DMS 273 (cell line): ENCODE data around the gene RPS14.

Source experiments
- DNase-seq: peaks from one replicate; lab custom pipeline; 2025; ENCODE audit not compliant: unreplicated experiment; lab: John Stamatoyannopoulos, UW

The RPS14 gene

DNA sequence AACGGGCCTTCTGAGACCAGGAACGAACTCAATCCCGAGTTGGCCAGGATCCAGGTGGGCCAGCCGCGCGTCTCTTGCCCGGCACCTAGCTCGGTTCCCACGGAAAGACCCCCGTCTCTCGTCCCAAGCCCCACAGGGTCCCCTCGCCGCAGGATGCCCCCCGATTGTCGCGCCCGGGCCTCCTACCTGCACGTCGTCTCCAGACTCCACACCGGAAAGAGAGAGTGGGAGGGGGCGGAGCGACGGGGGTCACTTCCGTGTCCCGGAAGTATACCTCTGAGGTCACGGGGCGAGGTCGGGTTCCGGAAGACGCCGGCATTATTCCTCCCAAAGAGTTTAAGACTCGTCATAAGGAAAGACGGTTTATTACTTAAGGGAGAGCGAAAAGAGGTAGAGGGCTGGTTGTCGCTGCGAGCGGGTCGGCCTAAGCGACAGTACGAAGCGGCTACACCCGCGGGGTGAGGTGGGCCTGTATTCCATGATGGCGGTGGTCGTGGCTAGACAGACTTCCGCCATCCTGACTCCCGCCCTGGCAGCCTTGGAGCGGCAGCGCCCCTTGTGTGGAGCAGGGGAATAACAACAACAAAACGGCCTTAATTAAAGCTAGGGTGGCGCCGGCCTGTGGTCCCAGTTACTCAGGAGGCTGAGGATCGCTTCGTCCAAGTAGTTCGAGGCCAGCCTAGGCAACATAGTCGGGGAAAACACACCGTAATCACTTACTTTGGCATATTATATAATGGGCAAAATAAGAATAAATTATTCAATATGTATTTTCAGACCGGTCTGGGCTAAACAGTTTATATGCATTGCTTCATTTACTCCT is at the start of gene RPS14:
Gene RPS14 (minus strand): TSS at position 223 of the 823 bp plus-strand sequence. CDS start 2,006 bp downstream, outside the sequence.
- DNase-seq = peak; percentile 97

DNA sequence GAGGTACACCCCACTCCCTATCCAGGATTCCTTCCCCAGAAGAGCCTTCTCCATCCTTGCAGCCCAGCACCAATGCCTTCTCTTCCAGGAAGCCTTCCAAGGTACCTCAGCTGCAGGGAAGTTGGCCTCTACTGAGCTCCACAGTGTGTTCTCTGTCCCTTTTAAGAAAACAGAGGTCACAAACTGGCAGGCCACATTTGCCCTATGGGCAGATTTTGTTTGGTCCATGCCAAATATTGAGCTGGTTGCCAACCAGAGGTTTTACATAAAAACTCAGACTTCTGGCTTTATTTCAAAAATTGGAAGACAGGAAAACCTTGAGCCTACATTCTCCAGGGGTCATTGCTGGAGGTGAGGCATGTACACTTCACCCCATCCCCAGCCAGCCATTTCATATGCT is 49.4 kb upstream of the RPS14 start:
- DNase-seq = no peak

DNA sequence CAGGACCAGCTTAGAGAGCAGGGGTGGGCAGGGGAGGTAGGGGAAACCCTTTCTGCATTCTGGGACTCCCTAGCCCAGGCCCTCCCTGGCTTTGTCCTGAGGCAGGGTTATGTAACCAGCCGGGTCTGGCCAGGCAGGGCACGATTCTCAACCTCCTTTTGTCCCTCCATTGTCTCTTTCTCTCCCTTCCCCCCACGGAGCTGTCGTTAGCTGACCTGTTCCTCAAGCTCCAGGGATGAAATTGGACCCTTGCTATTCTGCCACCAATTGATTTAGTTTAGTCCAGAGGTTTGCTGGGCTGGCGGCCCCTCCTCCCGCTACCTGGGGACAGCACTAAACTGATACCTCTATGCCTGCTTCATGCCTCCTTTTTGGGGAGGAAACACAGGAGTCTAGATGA is 49.0 kb upstream of the RPS14 start:
- DNase-seq = no peak

DNA sequence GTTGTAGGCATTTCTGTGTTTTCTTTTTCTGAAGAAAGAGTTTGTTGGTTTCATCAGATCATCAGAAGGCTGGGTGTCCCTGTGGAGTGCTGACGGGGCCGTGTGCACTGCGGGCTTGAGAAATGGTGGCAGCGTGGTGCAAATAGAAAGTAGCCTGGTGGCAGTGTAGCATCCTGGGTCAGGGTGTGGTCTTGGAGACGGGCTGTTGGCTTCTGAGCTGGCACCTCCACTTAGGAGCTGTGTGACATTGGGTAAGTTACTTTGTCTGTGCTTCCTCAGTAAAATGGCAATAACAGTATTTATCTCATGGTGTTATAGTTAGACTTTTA is 48.4 kb upstream of the RPS14 start:
- DNase-seq = no peak

DNA sequence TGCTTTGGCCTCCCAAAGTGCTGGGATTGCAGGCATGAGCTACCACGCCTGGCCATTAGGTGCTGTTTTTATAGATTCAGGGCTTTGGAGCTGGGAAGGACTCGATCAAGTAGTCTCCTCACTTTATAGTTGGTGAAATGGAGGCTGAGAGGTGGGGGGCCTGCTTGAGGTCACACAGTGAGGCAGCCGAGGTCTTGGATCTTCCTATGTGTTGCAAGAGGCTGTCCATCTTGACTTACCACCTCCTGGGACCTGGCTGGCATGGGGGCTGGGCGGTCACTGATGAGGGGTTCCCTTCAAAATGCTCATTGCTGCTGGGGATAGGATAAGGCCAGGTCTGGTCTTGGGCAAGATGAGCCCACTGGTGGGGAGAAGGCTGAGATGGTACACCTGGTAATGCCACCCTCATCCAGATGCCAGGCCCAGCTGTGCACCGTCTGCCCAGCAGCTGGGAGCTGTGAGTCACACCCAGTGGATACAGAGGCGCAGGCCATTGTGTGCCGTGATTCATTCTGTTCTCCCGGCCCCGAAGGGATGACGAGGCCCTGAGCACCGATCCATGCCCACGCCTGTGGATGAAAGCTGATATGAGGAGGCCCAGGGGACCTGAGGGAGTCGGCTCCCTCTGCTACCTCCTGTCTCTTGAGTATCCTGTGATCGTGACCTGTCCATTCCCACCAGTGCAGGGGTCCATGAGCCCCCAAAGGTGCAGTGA is 47.9 kb upstream of the RPS14 start:
- DNase-seq = peak; percentile 88

DNA sequence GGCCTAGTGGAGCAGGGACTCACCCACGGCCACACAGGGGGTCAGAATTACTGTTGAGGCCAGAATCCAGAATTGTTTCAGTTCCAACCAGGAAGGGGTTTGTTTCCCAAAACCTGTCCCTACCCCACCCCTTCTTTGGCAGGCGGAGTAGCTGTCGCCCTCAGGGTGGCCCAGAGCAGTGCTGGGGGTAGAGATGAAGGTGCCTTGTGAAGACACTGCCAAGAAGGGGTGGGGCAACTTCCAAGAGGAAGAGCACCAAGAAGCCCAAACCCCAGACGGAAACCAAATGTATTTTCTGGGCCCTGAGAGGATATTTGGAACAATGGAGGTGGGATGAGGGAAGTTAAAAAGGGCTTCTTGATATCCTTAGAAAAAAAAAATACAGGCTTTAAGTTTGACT is 47.0 kb upstream of the RPS14 start:
- DNase-seq = no peak

DNA sequence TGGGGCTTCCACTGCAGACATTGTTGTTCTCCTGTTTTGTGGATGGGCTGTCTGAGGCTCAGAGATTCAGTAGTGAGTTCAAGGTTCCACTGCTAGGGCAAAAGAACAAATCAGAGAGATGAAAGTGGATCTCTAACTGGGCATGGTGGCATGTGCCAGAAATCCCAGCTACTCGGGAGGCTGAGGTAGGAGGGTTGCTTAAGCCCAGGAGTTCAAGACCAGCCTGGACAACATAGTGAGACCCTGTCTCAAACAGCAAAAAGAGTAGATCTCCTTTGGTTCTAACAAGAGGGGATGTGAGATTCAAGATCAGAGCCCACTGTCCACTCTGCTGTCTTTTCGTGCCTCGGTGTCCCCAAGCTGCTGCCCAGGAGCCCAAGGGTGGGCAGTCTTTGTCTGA is 46.6 kb upstream of the RPS14 start:
- no peak for DNase-seq

DNA sequence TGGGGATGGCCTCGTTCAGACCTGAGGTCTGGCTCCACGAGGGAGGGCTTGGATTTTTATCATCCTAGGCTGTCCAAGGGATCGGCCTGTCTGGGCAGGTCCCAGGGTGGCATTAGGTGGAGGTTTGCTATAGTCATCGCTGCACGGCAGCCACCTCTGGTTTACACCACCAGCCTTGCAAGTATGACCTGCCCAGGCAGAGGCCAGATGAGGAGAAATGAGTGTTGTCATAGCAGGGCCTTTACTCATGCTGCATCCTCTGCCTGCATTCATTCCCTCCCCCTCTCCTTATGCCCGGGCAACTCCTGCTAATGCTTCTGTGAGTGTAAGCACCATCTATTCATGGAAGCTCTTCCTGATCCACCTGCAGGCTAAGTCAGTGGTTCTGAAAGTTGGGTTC is 43.1 kb upstream of the RPS14 start:
- no peak for DNase-seq

DNA sequence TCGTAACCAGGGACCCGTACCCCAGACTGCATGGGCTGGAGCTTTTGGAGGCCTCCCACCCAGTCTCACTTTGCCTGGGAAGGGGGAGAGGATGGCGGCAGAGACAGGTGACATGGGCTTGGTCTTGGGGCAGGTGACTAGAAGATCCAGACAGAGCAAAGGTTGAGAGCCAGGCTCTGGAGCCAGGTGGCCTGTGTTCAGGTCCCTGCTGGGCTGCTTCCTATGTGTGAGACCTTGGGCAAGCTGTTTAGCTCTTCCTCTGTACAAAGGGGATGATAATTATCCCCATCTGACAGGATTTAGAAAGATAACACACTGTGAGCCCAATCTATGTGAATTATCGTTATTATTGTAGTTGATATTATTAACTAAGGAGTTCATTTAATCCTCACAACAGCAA is 42.3 kb upstream of the RPS14 start:
- no peak for DNase-seq

DNA sequence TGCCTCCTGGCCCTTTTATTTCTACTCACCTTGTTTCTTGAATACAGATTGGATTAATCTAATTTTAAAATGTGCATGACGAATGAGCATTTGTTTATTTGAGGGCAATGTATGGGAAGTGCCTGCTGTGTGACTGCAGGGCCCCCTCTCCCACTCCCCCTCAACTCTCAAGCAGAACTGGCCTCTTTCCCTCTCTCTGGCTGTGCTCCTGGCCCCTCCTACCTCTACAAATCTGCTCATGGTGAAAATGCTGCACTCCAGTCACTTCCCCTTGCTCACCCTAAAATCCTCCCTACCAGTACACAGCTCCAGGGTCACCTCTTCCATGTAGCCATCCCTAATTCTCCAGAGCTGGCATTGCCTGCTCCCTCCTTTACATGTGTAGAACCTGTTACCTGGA is 41.2 kb upstream of the RPS14 start:
- no peak for DNase-seq

DNA sequence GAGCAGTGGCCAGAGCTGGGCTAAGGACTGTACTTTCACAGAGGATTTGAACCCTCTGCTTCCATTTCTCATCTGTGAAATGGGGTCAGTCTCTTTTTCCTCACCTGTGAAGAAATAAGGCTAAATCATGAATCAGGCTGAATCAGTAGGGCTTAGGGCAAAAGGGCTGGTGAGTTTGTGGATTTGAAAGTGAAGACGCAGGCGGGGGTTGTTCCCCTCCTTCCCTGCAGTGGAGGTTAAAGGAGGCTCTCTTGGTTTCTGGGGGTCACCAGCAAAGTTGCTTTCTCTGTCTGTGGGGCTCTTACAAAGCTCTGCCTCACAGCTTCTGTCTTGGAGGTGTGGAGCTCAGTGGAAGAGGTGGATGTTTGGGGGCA is 40.7 kb upstream of the RPS14 start:
- DNase-seq = no peak

DNA sequence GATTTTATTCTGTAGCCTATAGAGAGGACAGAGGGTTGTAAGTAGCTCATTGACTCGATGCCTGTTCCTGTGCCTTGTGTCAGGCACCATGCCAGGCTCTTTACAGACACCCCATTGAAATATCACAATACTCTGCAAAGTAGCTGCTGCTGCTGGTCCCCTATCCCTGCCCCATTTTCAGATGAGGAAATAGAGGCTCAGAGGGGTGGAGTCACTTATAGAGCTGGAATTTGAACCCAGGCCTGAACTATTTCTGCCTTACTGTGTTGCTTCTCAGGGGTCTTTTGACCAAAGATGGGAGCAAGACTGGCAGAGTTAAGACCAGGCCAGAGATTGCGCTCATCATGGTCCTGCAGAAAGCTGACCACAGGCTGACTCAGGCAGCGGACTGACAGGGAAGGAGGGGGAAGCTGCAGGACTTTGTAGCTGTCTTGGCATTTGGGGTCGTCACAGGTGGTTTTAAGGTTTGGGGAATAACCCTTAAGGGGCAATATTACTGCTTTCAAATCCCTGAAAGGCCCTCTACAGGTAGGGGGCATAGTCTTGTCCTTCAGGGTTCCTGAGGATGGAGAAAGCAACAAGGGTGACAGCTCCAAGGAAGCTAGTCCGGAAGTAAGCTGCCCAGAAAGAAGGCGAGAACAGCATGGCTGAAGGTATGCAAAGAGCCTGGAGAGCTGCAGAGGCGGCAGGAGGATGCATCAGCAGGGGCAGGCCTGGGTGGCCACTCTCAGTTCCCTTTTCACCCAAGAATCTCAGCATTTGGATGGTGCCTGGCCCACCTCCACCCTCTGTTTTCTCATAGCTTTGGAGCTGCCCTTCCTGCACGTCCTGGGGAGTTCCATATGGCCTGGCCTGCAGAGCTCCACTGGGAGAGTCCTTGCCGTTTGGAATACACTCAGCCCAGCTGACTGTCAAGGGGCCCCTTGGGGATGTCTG is 40.1 kb upstream of the RPS14 start:
- peak; percentile 50 for DNase-seq

DNA sequence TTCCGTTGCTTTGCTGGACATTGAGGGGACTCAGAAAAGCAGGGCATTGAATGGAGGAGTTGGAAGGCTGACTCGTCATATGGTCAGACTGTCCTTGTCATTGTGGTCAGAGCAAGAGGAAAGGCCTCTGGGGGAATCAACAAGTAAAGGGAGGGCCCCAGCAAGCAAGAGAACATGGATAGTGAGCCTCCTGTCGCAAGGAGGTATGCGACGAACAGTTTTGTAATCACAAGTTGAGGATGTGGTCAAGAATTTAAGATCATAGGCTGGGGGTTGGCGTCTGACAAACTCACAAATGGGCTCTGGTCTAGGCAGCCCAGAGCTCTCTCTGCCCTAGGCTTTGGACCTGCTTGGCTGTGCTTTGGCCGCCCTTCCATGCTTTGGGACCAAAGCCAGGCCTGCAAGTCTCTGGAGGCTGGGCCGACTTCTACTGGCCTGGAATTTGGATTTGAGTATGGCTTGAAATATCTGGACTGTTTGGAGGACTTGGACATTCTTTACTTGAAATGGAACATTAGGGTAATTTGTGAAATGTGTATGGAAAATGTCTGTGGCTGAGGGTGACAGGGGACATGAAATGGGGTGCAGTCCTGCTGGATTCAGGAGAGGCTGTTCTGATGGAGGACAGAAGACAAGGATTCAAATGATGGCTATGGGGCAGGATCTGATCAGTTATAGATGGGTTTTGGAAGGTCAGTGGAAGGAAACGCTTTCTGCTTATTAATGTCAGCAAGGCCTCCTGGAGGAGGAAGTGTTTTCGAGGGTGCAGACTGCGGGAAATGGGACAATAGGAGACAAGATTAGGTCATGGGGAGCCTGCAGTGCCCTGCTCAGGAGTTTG is 39.2 kb upstream of the RPS14 start:
- no peak for DNase-seq

DNA sequence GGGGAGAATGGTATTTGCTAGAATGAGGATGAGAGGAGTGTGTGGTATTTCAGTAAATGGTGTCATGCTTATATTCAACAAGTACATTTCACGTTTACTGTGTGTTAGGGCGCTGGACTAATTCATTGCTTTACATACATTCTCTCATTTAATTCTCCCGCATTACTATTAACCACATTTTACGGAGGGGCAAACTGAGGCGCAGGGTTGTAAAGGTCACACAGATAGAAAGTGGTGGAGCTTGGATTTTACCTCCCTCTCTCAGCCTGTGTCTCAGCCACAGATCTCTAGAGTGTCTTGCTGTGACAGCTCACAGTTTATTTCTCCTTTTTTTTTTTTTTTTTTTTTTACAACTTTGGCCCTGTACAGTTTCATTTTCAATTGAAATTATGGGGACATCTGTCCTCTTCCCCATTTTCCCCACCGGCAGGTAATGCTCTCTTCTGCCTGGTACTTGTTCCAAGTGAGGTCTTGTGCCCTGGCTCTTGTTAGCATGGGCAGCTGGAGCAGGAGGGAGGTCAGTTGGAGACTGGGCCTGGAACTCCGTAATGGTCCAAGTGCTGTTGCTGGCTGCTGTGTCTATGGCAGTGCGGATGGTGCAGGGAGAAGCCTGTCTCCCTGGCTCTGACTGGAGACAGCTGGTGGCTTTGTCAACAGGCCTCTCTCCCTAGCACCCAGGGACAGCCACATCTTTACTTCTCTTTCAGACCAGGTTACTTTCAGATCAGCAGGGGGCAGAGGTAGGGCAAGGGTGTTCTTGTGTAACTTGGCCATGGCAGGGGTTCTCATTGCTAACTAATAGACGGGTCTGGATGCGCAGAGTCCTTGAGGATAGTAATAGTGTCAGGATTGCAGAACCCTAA is 37.9 kb upstream of the RPS14 start:
- DNase-seq = peak; percentile 59

DNA sequence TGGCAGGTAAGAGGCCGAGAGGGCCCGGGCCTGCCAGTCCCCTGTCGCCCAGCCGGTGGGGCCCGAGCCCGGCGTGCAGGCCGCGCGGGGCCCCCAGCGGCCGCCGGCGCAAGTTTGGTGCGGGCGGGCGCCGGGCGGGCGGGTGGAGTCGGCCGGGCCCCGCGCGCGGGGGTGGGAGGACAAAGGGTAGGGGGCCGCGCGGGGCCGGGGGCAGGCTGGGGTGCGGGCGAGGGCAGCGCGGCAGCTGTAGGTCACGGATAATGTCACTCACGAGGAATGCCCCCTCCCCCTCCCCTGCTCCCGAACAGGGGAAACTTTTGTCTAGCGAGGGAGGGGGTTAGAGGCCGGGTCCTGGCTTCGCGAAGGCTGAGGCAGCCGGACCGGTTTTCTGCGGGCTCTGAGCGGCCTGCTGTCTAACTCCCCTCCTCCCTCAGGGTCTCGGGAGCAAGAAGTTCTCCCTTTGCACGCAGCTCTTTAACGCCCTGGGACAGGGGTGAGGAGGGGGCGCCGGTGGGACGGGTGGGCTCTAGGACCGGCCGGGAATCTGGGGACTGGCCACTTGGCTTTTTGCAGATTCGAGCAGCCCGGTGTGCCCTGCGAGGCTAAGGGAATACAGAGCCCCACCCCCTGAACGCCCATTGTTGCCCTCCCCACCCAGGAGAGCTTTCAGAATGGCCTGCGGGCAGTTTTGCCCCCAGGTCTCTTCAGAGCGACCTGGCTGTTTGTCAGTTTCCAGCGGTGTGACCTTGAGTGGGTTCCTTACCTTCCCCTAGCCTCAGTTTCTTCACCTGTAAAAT is 37.1 kb upstream of the RPS14 start:
- peak; percentile 88 for DNase-seq

DNA sequence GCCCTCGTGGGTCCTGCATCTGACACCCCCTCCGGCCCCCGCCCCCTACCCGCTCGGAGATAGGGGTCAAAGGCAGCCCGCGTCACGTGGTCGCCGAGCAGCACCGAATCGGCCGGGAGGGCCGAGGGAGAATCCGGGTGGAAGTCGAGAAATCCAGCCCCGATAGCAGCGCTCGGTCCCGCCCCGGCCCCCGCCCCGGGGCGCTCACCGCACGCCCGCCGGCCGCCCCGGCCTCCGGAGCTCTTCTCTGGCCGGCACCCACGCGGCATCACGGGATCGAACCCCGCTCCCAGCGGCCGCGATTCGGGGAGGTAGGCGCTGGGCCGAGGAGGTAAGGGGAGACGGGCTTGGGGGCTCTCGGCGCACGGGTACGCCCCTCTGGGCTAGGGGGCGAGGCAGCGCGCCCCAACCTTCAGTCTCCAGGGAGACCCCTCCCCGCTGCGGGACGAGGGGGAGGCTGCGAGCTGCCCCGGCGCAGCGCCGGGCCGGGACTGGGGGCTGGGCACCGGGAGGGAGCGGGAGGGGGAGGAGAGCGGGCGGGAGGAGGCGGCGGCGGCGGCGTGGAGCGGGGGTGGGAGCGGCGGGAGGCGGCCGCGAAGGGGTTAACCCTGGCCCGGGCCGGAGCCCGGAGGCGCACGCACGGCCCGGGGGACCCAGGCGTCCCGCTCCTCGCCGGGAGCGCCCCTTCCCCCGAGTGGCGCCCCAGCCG is 36.3 kb upstream of the RPS14 start:
- peak; percentile 78 for DNase-seq

DNA sequence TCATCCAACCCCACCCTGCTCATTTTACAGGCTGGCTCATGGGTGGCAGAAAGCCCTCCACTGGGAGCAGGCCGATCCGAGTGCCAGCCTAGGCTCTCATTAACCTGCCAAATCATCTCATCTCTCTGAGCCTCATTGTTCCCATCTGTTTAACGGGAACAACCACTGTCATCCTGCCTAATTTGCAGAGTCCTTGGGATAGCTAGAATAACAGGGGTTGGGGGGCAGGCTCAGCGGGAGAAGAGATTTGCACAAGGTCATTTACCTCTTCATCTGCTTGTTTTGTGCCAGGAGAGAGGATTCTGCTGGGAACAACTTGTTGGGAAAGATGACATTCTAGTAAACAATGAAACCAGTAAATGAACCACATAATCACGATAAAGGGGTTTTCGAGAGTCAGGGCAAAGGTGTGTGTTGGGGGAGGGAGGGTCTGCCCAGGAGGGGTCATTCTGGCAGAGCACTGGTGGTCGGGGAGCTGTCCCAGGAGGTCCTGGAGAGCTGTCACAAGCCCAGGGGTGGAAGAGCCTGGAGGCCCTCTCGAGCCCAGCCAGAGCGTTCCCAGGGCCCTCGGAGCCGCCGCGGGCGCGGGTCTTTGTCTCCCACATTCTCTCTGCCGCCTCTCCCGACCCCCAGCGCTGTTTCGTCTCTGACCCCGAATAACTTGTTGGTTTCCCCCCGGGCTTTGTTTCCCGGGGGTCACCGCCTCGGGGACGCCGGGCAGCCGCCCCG is 35.6 kb upstream of the RPS14 start:
- peak; percentile 71 for DNase-seq

DNA sequence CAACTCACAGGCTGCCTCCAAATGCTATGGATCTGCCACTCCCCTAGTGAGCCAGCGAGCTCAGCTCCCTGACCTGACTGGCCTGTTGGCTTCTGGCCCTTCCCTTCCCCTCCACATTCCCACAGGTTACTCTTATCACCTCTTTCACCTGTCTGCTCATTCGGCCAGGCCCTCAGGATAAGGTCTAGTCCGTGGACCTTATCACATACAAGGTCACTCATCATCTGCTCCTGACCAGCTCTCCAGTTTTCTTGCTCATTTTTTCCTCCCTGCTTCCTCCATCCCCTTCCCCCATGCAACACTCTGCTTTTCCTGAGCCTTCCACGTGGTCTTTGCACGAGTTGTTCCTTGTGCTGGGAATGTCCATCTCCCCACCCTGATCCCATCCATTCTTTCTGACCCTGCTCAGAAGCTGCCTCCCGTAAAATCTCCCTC is 32.5 kb upstream of the RPS14 start:
- DNase-seq = no peak
